ENCODE data around the gene TCF23. TPM values are rescaled to one million over a fixed set of nuclear protein-coding genes. Genes with fewer than 3 reads are reported as not detected.
"Not testable (repeated sequence)": the region's sequence is repeated elsewhere in the genome, so short reads cannot be mapped to it uniquely, and the experiment has no call there.

The TCF23 gene
- polyA plus RNA-seq, 1 donor, result 0.10 TPM

- WGBS (ENCODE audit: insufficient coverage, low lambda C conversion rate), result 0% methylated on average over 1 of the region's 8 CpGs
- Histone ChIP-seq H3K27ac (ENCODE audit: low read length) (no peak overlapping the region), H3K4me3 (ENCODE audit: low read length) (no peak overlapping the region), H3K27me3 (ENCODE audit: control insufficient read depth, insufficient read depth, low read length) (no peaks in the 10 kb centered on the region), H3K9me3 (ENCODE audit: control insufficient read depth, low read depth, low read length) (no peaks in the 10 kb centered on the region), H3K36me3 (ENCODE audit: control insufficient read depth, insufficient read depth, low read length) (no peaks in the 10 kb centered on the region), H3K4me1 (ENCODE audit: control insufficient read depth, insufficient read depth, low read length) (no peaks in the 10 kb centered on the region)
- peak in 1 of 2 donors; percentile 44 for DNase-seq
Observed at GRCh38 chr2:27191070-27191829, 42.4 kb downstream of the TCF23 start.

- Histone ChIP-seq H3K27me3 (ENCODE audit: control insufficient read depth, insufficient read depth, low read length) (no peaks in the 10 kb centered on the region), H3K9me3 (ENCODE audit: control insufficient read depth, low read depth, low read length) (no peaks in the 10 kb centered on the region), H3K36me3 (ENCODE audit: control insufficient read depth, insufficient read depth, low read length) (peaks cover 7% of the 10 kb centered on the region), H3K4me3 (ENCODE audit: low read length) (no peak overlapping the region), H3K4me1 (ENCODE audit: control insufficient read depth, insufficient read depth, low read length) (no peaks in the 10 kb centered on the region), H3K27ac (ENCODE audit: low read length) (no peak overlapping the region)
- no CpG with 5 or more reads among the region's 17 CpGs for WGBS (ENCODE audit: insufficient coverage, low lambda C conversion rate)
- DNase-seq, result peak in 1 of 2 donors; percentile 54
Observed at GRCh38 chr2:27194538-27195354, 45.9 kb downstream of the TCF23 start.

- 100% methylated on average over 1 of the region's 3 CpGs for WGBS (ENCODE audit: insufficient coverage, low lambda C conversion rate)
- not testable (repeated sequence) for H3K27me3 ChIP-seq (ENCODE audit: control insufficient read depth, insufficient read depth, low read length); H3K9me3 ChIP-seq (ENCODE audit: control insufficient read depth, low read depth, low read length); H3K27ac ChIP-seq (ENCODE audit: low read length); H3K4me3 ChIP-seq (ENCODE audit: low read length); H3K4me1 ChIP-seq (ENCODE audit: control insufficient read depth, insufficient read depth, low read length); DNase-seq
- H3K36me3 ChIP-seq (ENCODE audit: control insufficient read depth, insufficient read depth, low read length), result peaks cover 13% of the 10 kb centered on the region
Observed at GRCh38 chr2:27195799-27196198, 47.0 kb downstream of the TCF23 start.

GRCh38 chr2:27198068-27198467 lies 49.3 kb downstream of the TCF23 start:
- not testable (repeated sequence) for H3K9me3 ChIP-seq (ENCODE audit: control insufficient read depth, low read depth, low read length); H3K27me3 ChIP-seq (ENCODE audit: control insufficient read depth, insufficient read depth, low read length); DNase-seq; H3K4me3 ChIP-seq (ENCODE audit: low read length); H3K4me1 ChIP-seq (ENCODE audit: control insufficient read depth, insufficient read depth, low read length); H3K27ac ChIP-seq (ENCODE audit: low read length)
- H3K36me3 ChIP-seq (ENCODE audit: control insufficient read depth, insufficient read depth, low read length), result peaks cover 36% of the 10 kb centered on the region
- WGBS (ENCODE audit: insufficient coverage, low lambda C conversion rate), result no CpG with 5 or more reads among the region's 3 CpGs

- 83% methylated on average over 1 of the region's 2 CpGs for WGBS (ENCODE audit: insufficient coverage, low lambda C conversion rate)
- Histone ChIP-seq H3K4me3 (ENCODE audit: low read length) (no peak overlapping the region), H3K27me3 (ENCODE audit: control insufficient read depth, insufficient read depth, low read length) (no peaks in the 10 kb centered on the region), H3K9me3 (ENCODE audit: control insufficient read depth, low read depth, low read length) (no peaks in the 10 kb centered on the region), H3K27ac (ENCODE audit: low read length) (no peak overlapping the region), H3K4me1 (ENCODE audit: control insufficient read depth, insufficient read depth, low read length) (no peaks in the 10 kb centered on the region), H3K36me3 (ENCODE audit: control insufficient read depth, insufficient read depth, low read length) (peaks cover 42% of the 10 kb centered on the region)
- no peak for DNase-seq
Observed at GRCh38 chr2:27198627-27199026, 49.8 kb downstream of the TCF23 start.

- DNase-seq, result no peak
Observed at GRCh38 chr2:27199241-27199640, 50.4 kb downstream of the TCF23 start.

GRCh38 chr2:27201675-27202074 lies 52.9 kb downstream of the TCF23 start:
- no peak overlapping the region for H3K27ac ChIP-seq (ENCODE audit: low read length)
- peaks cover 71% of the 10 kb centered on the region for H3K36me3 ChIP-seq (ENCODE audit: control insufficient read depth, insufficient read depth, low read length)
- no CpG with 5 or more reads among the region's 7 CpGs for WGBS (ENCODE audit: insufficient coverage, low lambda C conversion rate)
- DNase-seq, result no peak
- no peaks in the 10 kb centered on the region for H3K9me3 ChIP-seq (ENCODE audit: control insufficient read depth, low read depth, low read length)
- H3K27me3 ChIP-seq (ENCODE audit: control insufficient read depth, insufficient read depth, low read length), result no peaks in the 10 kb centered on the region
- no peak overlapping the region for H3K4me3 ChIP-seq (ENCODE audit: low read length)
- H3K4me1 ChIP-seq (ENCODE audit: control insufficient read depth, insufficient read depth, low read length), result peaks cover 5% of the 10 kb centered on the region

More at GRCh38 chr2:27199241-27199640, 50.4 kb downstream of the TCF23 start:
- no CpG with 5 or more reads among the region's 2 CpGs for WGBS (ENCODE audit: insufficient coverage, low lambda C conversion rate)
- Histone ChIP-seq H3K27ac (ENCODE audit: low read length) (no peak overlapping the region), H3K36me3 (ENCODE audit: control insufficient read depth, insufficient read depth, low read length) (peaks cover 48% of the 10 kb centered on the region), H3K27me3 (ENCODE audit: control insufficient read depth, insufficient read depth, low read length) (no peaks in the 10 kb centered on the region), H3K4me1 (ENCODE audit: control insufficient read depth, insufficient read depth, low read length) (no peaks in the 10 kb centered on the region), H3K4me3 (ENCODE audit: low read length) (no peak overlapping the region), H3K9me3 (ENCODE audit: control insufficient read depth, low read depth, low read length) (no peaks in the 10 kb centered on the region)

- WGBS (ENCODE audit: insufficient coverage, low lambda C conversion rate), result no CpG with 5 or more reads among the region's 2 CpGs
- Histone ChIP-seq H3K36me3 (ENCODE audit: control insufficient read depth, insufficient read depth, low read length) (peaks cover 83% of the 10 kb centered on the region), H3K9me3 (ENCODE audit: control insufficient read depth, low read depth, low read length) (no peaks in the 10 kb centered on the region), H3K27me3 (ENCODE audit: control insufficient read depth, insufficient read depth, low read length) (no peaks in the 10 kb centered on the region), H3K4me1 (ENCODE audit: control insufficient read depth, insufficient read depth, low read length) (peaks cover 14% of the 10 kb centered on the region), H3K4me3 (ENCODE audit: low read length) (no peak overlapping the region), H3K27ac (ENCODE audit: low read length) (no peak overlapping the region)
- no peak for DNase-seq
Observed at GRCh38 chr2:27202854-27203253, 54.0 kb downstream of the TCF23 start.

- Histone ChIP-seq H3K27me3 (ENCODE audit: control insufficient read depth, insufficient read depth, low read length) (no peaks in the 10 kb centered on the region), H3K4me1 (ENCODE audit: control insufficient read depth, insufficient read depth, low read length) (peaks cover 19% of the 10 kb centered on the region), H3K36me3 (ENCODE audit: control insufficient read depth, insufficient read depth, low read length) (peaks cover 90% of the 10 kb centered on the region), H3K4me3 (ENCODE audit: low read length) (no peak overlapping the region), H3K27ac (ENCODE audit: low read length) (no peak overlapping the region), H3K9me3 (ENCODE audit: control insufficient read depth, low read depth, low read length) (no peaks in the 10 kb centered on the region)
- WGBS (ENCODE audit: insufficient coverage, low lambda C conversion rate), result no CpG with 5 or more reads among the region's 9 CpGs
- no peak for DNase-seq
Observed at GRCh38 chr2:27203741-27204140, 54.9 kb downstream of the TCF23 start.

GRCh38 chr2:27204566-27204965 lies 55.8 kb downstream of the TCF23 start:
- H3K36me3 ChIP-seq (ENCODE audit: control insufficient read depth, insufficient read depth, low read length), result peaks cover 86% of the 10 kb centered on the region
- no peak for DNase-seq
- H3K4me1 ChIP-seq (ENCODE audit: control insufficient read depth, insufficient read depth, low read length), result peaks cover 25% of the 10 kb centered on the region
- no peak overlapping the region for H3K4me3 ChIP-seq (ENCODE audit: low read length)
- H3K9me3 ChIP-seq (ENCODE audit: control insufficient read depth, low read depth, low read length), result no peaks in the 10 kb centered on the region
- H3K27me3 ChIP-seq (ENCODE audit: control insufficient read depth, insufficient read depth, low read length), result no peaks in the 10 kb centered on the region
- H3K27ac ChIP-seq (ENCODE audit: low read length), result no peak overlapping the region
- no CpG with 5 or more reads among the region's 8 CpGs for WGBS (ENCODE audit: insufficient coverage, low lambda C conversion rate)
